Fibroblast of skin of left biceps (primary cell): ENCODE measurements around the gene DNAJC7.

Experiments used
- DNase-seq, 2 experiments: peaks; one replicate each; pipeline ENCODE4 v3.0.0-alpha.2; 2013; ENCODE audit warnings: low read depth in 2 of 2

The DNAJC7 gene, protein sequence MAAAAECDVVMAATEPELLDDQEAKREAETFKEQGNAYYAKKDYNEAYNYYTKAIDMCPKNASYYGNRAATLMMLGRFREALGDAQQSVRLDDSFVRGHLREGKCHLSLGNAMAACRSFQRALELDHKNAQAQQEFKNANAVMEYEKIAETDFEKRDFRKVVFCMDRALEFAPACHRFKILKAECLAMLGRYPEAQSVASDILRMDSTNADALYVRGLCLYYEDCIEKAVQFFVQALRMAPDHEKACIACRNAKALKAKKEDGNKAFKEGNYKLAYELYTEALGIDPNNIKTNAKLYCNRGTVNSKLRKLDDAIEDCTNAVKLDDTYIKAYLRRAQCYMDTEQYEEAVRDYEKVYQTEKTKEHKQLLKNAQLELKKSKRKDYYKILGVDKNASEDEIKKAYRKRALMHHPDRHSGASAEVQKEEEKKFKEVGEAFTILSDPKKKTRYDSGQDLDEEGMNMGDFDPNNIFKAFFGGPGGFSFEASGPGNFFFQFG

DNA sequence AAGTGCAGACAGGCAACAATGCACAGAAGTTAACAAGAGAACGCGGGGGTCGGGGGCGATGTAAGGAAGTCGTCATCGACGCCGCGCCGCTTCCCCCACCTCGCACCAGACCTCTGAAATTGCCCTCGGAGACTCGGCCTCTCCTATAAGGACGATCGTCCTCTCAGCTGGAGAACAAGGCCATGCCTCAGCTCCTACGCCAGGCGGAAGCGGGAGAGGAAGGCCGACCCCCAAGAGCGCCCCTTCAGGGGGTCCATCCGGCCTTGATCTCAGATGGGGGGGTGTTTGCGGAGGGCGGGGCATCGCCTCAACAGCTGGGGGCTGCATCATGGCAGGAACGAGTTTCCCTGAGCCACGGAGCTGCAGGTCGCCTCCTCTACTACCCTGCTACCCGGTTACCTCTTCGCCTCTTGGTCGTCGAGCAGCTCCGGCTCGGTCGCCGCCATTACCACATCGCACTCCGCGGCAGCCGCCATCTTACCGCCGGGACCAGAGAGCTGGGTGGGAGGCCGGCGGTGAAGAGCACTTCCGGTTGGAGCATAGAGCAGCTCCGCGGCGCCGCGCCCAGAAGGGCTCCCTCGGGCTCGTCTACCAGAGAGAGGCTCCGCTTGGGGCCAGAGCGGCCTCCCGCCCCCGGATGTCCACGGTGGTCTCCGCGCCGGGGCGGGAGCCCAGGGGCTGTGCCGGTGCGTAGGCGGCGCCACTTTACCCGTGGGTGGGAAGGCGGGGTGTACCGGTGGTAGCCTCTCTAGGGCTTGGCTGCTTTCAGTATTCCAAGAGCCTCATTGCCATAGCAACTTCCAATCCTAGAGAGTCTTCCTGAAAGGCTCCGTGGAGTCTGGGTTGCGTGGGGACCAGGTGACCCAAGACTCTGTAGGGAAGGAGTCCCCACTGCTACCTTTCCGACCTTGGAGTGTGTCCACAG is at the start of gene DNAJC7:
Gene DNAJC7, minus strand, starts transcription at position 499 of the 925 bp plus-strand sequence. Its CDS starts 23 bp downstream, at position 476.
- DNase-seq = peak; percentile 70 to 79

DNA sequence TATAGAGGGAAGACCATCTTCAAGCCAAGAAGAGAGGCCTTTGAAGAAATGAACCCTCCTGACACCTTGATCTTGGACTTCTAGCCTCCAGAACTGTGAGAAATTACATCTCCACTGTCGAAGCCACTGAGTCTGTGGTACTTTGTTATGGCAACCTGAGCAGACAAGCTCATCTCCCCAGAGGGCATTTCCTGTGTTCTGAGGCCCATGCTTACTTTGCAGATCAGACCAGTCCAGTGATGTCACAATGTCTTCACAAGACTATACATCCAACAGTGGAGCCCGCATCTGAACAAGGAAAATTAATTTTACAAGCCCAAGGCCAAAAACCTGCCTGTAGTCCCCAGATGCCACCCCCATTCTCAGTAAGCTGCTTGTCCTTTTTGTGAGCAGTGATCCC is 48.0 kb upstream of the DNAJC7 start:
- DNase-seq = no peak

DNA sequence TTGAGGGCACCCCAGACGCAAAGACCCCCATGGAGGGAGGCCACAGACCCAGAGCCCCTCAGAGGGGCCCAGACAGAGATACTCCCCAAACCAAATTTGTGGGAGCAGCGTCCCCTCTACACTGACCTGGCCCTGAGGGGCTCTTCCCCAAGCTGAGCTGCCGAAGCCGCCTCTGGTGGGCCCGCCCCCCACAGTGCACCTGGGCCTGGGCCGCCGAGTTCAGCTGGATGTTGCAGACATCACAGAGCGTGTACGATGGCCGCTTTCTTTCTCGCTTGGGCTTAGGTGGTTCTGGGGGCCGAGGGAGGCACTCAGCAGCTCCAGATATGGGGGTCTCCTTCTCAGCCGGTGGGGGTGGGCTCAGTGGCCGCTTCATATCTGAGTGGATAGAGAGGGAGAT is 45.4 kb upstream of the DNAJC7 start:
- DNase-seq = no peak

DNA sequence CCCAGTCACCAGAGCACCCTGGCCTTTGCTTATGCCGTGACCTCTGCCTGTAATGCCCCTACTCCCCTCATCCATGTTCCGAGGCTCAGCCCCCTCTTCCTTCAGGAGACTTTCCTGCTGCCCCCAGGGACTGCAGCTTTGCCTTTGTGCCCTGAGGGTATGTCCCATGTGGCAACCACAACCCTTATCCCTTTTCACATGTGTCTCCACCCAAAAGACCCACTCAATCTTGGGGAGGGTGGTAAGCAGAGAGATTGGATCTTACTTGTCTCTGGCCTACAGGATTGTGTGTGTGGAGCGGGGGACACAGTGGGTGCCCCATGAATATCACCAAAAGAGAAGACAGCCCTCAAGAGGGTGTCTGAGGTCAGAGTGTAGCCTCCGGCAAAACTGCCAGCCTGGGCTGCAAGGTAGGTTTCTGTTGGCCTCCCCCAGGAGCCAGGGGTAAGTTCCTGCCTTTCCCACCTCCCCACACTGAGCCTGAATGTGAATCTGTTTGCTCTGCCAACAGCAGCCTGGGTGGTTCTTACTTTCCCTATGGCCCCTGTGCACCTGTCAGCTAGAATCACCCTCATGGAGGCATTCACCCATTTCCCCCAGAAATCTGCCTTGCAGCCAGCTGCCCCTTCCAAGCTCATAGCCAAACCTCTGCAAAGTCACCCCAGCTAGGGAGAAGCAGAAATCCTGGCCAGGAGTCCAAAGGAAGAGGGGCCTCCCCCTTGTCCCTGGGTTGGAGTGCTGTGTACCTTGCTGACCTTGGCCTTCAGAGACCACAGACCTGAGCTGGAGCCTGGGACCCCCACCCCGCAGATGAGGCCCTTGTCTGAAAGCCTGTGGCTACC is 44.6 kb upstream of the DNAJC7 start:
- no peak for DNase-seq

DNA sequence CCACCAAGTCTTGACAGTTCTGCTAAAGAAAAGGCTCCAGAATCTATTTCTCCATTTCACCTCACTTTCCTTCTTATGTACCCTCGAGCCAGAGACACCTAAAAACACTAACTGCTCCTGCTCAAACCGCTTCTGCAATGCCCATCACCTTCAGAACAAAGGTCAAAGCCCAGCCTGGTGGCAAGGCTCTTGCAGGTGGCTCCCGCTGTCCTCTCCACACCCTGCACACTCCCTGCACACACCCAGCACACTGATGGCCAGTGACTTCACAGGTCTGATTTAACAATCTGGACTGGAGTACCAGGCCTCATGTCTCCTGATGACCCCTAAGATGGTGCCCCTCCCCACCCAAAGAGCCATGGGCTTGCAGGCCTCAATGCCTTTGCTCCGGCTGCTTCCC is 43.0 kb upstream of the DNAJC7 start:
- no peak for DNase-seq

DNA sequence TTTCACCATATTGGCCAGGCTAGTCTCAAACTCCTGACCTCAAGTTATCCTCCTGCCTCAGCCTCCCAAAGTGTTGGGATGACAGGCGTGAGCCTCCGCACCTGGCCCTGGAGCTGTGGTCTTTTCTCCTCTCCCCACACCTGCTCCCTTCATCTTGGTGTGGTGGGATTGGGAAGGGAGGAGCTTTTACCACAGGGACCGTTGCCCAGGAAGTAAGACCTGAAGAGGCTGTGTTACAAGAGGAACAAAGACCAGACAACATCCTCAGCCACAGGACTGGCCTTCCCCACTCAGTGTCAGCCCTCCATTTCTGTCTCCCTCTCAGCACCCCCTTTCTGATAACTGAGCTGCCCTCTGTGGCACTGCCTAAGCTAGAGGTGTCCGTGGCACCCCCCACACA is 42.6 kb upstream of the DNAJC7 start:
- no peak for DNase-seq

DNA sequence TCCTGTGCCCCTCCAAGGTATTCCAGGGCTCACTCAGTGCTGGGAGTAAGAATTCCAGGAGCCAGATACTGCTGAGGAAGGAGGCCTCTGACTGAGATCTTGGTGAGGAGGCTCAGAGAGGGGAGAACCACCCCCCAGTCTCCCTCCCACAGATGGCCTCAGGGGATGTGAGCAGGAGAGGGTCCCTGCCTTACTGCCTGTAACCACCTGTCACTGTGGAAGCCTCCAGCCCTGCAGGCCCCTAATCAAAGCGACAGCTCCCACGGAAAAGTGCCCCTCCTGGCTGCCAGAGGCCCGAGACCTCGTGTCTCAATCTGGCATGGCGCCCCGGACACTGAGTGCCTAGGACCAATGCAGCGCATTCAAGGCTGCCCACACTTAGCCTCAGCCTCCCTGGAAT is 40.8 kb upstream of the DNAJC7 start:
- no peak for DNase-seq

DNA sequence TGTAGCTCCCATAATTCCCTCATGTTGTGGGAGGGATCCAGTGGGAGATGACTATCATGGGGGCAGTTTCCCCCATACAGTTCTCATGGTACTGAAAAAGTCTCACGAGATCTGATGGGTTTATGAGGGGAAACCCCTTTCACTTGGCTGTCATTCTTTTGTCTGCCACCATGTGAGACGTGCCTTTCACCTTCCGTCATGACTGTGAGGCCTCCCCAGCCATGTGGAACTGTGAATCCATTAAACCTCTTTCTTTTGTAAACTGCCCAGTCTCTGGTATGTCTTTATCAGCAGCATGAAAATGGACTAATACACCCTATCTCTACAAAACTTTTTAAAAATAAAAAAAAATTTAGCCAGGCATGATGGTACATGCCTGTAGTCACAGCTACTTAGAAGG is 39.4 kb upstream of the DNAJC7 start:
- DNase-seq = no peak

DNA sequence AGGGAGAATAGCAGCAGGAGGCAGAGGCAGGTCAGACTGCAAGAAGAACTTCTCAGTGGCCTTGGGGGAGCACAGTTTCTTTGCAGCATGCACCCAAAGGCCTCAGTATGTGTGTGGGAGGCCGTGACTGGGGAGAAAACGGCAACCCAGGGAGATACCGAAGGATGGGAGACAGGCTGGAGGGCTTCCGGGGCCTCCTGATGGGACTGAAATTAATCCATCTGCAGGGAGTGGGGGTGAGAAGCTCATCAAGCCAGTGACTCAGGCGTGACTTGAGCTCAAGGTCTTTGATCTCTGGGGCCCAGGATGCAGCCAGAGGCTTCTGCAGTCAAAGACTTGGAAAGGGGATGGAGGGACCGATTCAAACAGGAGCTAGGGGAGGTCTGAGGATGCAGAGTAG is 38.3 kb upstream of the DNAJC7 start:
- no peak for DNase-seq

DNA sequence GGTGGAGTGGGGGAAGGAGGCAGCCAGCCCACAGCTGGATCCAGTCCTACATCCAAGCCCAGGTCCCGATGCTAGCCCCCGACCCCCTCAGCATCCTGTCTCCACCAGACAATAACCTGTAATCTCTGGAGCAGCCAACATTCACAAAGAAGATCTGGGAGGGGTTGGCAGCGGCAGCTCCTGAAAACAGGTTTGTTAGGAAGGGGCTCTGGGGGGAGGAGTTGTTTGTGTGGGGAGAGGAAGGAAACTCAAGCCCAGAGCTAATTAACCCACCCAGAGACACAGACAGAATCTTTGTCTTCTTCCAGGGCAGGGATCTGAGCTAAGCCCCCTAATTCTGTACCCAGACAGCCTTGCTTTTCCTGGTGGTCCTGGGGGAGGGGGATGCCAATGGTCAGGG is 37.8 kb upstream of the DNAJC7 start:
- no peak for DNase-seq

DNA sequence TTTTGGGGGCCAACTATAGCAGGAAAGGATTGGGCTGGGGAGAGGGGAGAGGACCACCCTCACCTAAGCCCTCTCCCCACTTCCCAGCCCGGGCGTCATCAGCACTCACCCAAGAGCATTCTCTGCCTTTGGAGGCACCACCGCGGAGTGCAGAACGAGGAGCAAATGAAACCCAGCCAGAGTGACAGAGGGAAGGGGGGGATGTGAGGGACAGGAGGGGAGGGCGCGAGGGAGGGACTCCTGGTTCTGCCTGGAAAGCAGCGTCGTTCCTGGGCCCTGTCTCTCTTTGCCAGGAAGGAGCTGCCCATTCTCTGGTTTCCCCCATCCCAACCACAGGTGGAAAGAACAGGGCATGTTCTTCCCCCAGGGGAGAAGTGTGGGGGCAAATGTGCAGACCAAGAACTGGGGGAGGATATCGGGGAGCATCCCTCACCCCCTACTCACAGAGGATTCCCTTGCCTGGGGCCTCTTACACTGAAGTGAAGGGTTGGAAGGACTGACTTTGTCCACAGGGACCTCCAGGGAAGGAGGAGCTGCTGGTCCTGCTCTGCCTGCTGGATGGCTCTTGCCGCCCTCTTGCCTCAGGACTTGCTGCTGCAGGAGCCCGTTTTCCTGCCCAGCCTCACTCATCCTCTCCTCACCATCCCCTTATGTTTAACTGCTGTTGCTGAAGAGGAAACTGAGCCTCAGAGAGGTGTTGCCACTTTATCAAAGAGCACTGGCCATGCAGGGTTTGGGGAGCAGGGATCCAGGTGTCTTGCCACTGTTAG is 36.7 kb upstream of the DNAJC7 start:
- DNase-seq = no peak

DNA sequence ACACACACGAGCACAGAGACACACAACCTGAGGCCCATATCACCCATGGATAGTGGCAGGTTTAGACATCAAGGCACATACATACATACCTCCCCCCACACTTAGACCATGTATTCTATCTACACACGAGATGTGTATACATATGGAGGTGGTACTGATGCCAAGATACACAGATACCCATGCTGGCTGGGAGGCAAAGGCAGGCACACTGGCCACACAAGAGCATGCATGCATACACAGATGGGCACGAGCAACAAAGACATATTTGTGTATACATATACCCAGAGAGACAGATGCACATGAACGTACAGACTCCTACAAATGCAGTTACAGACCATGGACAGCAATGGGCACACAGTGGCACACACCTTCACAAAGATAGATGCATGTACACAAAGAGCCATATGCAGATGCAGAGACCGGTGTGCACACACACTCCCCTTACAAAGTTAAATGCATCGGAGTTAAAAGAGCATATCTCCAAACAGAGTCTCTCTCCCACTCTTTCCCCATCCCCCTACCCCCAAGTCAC is 35.2 kb upstream of the DNAJC7 start:
- DNase-seq = no peak

DNA sequence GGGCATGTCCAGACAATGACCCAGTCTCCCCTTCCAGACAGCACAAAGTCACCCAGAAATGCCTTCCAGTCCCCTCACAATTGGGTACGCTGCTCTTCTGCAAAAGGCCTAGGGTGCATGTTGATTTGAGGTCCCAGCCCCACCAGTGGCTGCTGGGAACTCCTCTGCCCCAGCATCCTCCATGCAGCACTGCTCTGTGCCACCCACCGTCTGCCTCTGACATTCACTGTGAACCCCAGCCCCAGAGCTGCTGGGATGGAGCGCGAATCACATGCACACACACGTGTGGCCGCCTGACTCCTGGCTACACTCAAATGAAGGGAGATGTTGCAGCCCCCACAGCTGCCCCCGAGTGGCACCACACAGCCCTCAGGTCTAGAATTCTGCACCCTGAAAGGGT is 34.4 kb upstream of the DNAJC7 start:
- DNase-seq = no peak

DNA sequence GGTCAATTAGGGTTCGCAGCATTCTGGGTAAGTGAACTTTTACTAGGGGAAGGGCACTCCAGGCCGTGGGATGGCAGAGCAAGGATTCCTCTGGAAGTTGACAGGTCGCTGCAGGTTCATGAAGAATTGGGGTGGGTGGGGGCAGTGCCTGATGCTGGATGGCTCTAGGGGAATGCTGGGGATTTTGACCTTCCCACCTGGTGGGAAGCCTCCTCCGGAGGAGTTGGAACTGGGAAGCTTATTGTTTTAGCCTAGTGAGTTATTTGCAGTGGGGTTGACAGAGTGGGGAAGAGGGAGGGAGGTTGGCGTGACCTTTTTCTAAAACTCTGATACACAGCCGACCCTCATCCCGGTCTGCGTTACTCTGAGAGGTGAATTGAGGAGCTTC is 33.8 kb upstream of the DNAJC7 start:
- DNase-seq = no peak

DNA sequence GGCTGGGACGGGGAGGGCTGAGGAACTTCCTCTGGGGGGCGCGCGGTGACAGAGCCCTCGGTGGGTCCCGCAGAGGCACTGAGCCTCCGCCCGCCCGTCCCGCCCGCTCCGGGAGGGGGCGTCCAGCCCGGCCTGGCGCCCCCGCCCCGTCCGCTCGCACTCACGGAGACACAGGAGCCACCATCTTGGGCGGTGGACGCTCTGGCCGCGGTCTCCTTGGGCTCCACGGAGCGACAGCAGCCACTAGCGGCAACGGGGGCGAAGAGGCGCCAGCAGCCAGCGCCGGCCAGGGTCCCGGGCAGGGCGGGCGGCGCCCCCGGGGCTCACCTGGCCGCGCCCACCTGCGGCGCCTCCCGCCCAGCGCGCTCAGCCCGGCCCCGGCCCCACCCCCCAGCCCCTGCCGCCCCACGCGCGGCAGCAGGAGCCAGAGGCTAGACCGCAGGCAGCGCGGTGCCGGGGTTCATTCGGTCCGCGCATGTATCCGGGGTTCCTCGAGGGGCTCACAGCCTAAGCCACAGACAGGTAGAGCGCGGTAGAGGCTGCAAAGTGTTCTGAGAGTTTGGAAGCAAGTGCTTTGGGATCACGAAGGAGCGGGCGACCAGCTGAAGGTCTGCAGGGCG is 33.3 kb upstream of the DNAJC7 start, which contains the start of gene C17orf113:
Gene C17orf113, minus strand, starts transcription at position 209 of the 620 bp plus-strand sequence. CDS start 7,225 bp downstream, outside the sequence.
- no peak for DNase-seq

DNA sequence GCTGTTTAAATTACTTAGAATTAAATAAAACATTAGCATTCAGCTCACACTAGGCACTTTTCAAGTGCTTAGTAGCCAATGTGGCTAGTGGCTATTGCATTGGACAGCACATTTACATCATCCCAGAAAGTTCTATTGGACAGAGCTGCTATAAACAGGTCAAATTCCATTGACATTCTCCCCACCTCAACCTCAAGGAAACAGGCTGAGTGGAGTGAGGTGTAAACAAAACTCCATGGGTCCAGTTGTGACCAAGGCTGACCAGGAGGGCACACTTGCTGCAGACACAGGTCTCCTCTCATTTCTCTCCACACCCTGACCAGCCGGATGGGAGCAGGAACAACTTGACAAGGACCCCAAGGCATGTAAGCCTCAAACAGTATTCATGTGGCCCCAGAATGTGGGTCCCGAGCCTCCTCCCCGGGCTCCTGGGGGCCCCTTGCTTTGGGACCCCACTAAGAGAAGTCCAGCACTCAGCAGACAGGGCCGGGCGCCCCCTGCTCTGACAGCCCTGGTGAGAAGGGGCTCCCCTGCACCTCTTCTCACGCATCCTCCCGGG is 32.7 kb upstream of the DNAJC7 start:
- no peak for DNase-seq

DNA sequence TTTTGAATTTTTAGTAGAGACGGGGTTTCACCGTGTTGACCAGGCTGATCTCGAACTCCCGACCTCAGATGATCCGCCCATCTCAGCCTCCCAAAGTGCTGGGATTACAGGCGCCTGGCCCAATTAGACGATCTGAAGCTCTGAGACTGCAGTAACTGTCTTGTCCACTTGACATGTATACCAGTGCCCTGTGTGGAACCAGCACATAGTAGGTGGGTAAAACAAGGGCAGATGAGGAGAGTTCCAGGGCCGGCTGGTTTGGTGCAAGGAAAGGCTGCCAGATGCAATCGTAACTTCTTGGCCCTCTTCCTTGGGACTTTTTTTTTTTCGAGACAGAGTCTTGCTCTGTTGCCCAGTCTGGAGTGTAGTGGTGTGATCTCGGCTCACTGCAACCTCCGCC is 30.1 kb upstream of the DNAJC7 start:
- no peak for DNase-seq

DNA sequence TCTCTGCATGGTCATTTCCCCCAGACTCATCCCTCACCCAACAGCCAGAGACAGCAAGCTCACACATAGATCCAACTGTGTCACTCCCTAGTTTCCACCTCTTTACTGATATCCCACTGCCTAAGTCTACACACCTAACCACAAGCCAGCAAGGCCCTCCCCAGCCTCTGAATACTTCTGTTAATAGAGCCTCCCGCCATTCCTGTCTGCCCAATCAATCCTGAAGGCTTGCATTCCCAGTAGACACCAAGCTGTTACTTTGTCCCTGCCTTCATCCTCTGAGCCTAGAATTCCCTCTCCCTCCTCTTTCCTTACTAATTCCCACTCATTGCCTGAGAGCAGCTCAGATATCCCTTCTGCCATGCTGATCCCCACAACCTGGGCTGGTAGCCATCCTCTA is 28.5 kb upstream of the DNAJC7 start:
- no peak for DNase-seq

DNA sequence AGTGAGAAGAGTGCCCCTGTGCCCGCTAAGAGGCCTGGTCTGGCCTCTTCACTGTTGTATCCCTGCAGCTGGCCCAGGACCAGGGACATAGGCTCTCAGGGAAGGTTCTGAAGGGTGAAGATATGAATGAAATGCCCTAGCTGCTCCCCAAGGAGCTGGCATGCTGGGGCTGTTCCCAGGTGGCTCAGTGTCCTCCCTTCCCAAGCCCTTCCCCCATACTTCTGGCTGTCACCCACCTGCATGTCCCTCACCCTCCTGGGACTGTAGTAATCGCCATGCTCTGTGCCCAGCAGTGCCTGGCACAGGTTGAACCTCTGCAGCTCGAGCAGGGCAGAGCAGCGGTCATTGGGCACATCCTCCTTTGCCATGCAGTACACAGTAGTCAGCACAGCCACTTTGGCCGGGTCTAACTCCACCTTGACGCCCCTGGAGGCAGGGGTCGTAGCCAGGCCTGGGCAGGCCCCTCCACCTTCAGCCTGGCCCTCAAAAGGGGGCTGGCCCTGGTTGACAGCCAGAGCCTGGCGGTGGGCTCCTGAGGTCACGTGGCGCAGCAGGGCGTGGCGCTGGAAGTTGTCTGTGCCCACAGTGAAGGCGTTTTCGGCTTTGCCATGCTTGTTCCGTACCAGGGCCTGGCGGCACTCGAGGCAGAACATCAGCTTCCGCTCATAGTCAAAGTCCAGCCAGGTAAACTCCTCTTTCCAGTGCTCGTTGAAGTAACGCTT is 25.5 kb upstream of the DNAJC7 start:
- no peak for DNase-seq
